ENCODE results near the gene MAEL. TPM values are rescaled to one million over a fixed set of nuclear protein-coding genes. Genes with fewer than 3 reads are reported as not detected.

The MAEL gene
- not detected in 5 replicates for total RNA-seq (2022; extraction: Qiagen RNA extraction)

DNA sequence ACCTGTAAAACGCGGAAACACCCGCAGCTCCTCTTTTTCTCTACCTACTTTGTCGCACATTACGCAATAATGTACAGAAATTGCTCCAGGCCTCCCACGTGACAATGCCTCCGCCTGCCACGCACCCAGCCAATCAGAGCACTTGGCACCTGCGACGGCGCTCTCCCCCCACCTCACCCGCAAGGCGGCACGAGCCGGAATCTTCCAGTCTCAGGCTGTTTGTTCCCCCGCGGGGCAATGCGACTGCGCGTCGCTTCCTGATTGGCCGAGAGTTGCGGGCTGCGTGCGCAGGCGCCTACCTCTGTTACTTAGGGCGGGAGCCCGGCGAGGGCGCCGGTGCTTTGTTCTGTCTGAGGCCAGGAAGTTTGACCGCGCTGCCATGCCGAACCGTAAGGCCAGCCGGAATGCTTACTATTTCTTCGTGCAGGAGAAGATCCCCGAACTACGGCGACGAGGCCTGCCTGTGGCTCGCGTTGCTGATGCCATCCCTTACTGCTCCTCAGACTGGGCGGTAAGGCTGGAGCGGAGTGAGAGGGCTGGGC is at the start of gene MAEL:
TSS of gene MAEL (plus strand) at position 307 of the 542 bp plus-strand sequence. CDS start at position 380, 73 bp downstream.

DNA sequence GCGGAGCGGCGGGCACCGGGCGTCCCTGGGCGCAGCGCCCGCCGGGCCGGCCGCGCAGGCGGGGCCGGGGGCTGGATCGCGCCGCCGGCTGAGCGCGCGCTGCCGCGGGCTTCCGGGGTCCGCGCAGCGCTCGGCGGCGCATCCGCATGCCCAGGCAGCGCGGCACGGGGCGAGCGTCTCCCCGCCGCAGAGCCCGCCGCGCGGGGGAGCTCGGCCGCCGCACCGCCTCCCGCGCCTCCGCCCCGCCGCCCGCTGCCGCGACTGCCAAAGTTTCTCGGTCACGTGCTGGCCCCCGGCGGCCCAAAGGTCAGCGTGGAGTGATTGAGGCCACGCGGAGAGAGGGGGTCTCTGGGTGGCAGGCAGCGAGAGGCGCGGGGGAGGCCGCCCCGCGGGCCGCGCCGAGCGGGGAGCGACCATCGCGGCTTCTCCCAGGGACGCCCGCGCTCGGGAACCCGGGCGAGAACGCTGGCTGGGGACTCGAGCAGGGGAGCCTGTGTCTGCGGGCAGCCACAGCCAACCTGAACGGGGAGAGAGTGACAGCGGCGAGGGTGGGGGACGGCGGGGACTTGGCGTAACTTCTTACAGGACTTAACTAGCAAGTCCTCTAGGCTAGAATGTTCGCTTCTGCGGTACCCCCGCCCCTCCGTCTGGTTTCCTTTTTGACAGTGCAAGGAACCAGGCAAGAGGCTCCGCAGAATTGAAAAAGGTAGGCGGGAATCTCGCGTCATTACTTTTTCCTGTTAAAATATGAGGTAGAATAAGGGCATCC is 13.5 kb upstream of the MAEL start, which contains the start of gene ILDR2:
TSS of gene ILDR2 (minus strand) at position 180 of the 769 bp plus-strand sequence. CDS start 272 bp downstream, outside the sequence.

Other genes with a start within 250 kb of the MAEL start
- gene POGK, start 149.8 kb upstream of the MAEL start, total RNA-seq (2022; extraction: Qiagen RNA extraction): 24.4 to 34.2 TPM (median 28.3 TPM) in 5 replicates
- gene TADA1, start 113.0 kb upstream of the MAEL start, total RNA-seq (2022; extraction: Qiagen RNA extraction): 10.3 to 16.0 TPM (median 12.7 TPM) in 5 replicates
- 0.01 to 0.06 TPM (median 0.02 TPM) in 4 of 5 replicates, not detected in the other for gene ILDR2, start 13.7 kb upstream of the MAEL start, total RNA-seq (2022; extraction: Qiagen RNA extraction)
- 0.05 TPM in 1 of 5 replicates, not detected in the others for gene GPA33, start 101.1 kb downstream of the MAEL start, total RNA-seq (2022; extraction: Qiagen RNA extraction)
- not detected in 5 replicates for gene STYXL2, start 104.8 kb downstream of the MAEL start, total RNA-seq (2022; extraction: Qiagen RNA extraction)
- 3.4 to 5.3 TPM (median 3.8 TPM) in 5 replicates for gene POU2F1, start 231.6 kb downstream of the MAEL start, total RNA-seq (2022; extraction: Qiagen RNA extraction)